Uterus (tissue), 2 donors: ENCODE measurements around the gene CKM.

Source experiments
- CTCF ChIP-seq, 4 experiments: fragments of 200-600 bp in 2 of 4; fragments of 450-650 bp in 2 of 4; sonication (generic) in 2 of 4; IDR thresholded peaks; one replicate each; pipeline ENCODE4 v1.5.1; 2016 to 2019; ENCODE audit warnings: antibody characterized with exemption in 4 of 4, mild to moderate bottlenecking in 2 of 4, moderate library complexity in 1 of 4
- POLR2A ChIP-seq, 2 donors: fragments of 450-650 bp; IDR thresholded peaks; one replicate each; pipeline ENCODE4 v1.6.1; 2016; ENCODE audit warnings: antibody characterized with exemption in 2 of 2, mild to moderate bottlenecking in 1 of 2, moderate library complexity in 1 of 2

GRCh38 chr19:45355402-45355801 is 32.7 kb upstream of the CKM start:
- TF ChIP-seq CTCF (IDR thresholded peaks at IDR 0.05) (no peak), POLR2A (IDR thresholded peaks at IDR 0.05) (no peak)
